ENCODE measurements around the gene ABTB1. TPM values are rescaled to one million over a fixed set of nuclear protein-coding genes. Genes with fewer than 3 reads are reported as not detected.

ABTB1 gene
- 100 to 1,000 TPM in 2 of 3 donors, 10 to 100 TPM in 1; 98.8 to 127 (median 107) TPM for total RNA-seq
- total RNA-seq (2013): 22.7 TPM

DNA sequence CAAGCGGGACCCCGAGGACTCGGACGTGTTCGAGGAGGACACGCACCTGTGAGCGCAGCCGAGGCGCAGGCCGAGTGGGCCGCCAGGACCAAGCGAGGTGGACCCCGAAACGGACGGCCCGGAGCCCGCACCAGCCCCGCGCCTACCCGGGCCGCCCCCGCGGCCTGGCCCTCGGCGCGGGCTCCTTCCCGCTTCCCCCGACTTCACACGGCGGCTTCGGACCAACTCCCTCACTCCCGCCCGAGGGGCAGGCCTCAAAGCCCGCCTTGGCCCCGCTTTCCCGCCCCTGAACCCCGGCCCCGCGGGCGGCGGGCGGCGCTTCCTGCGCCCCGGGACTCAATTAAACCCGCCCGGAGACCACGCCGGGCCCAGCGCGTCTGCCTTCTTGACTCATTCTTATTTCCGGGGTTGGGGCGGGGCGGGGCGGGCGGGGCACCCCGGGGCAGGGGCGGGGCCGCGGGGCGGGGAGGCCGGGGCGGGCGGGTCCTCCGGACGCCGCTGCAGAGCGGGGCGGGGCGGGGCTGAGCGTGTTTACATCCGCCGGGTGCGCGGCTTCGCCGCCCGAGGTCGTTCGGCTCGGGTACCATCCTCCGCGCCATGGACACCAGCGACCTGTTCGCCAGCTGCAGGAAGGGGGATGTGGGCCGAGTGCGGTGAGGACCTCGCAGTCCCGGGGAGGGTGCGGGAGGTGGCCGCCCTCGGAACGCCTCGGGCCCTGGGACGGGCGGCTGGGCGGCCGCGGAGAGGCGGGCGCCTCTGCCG is at the start of gene ABTB1:
TSS of gene ABTB1 (plus strand) at position 524 of the 762 bp plus-strand sequence. CDS start at position 598, 74 bp downstream.
- peak within 1 kb of the TSS; percentile 86 for H3K27ac ChIP-seq (ENCODE audit: low read length)
- WGBS (ENCODE audit: insufficient coverage): under 1% methylated on average over 102 of the region's 102 CpGs
- peaks cover 27% of the 10 kb centered on the region for H3K4me1 ChIP-seq (ENCODE audit: control insufficient read depth, insufficient read depth, low read length)
- Mint-ChIP-seq H3K36me3 (no peaks in the 10 kb centered on the region), H3K9me3 (no peaks in the 10 kb centered on the region), H3K27ac (peak within 1 kb of the TSS; percentile 89 to 96), H3K27me3 (ENCODE audit: low read depth in 2 of 2) (no peaks in the 10 kb centered on the region), H3K4me1 (peaks cover 22 to 38% of the 10 kb centered on the region in 2 donors), H3K4me3 (peak within 1 kb of the TSS; percentile 92)
- peak within 1 kb of the TSS; percentile 74 for H3K4me3 ChIP-seq (ENCODE audit: low read length)
- DNase-seq (peak; percentile 81 to 91), ATAC-seq (peak; percentile 87 to 95 (median 88))
- no peaks in the 10 kb centered on the region for H3K9me3 ChIP-seq (ENCODE audit: control insufficient read depth, insufficient read depth, low read length)
- H3K36me3 ChIP-seq (ENCODE audit: control insufficient read depth, insufficient read depth, low read length): peaks cover 14% of the 10 kb centered on the region
- intact Hi-C loops (cut with micrococcal nuclease): loop anchor here (2.0 kb wide), 1 partner anchor 82 kb away; the partner anchor contains the start of gene TPRA1
- no peak for TF ChIP-seq CTCF (IDR thresholded peaks at IDR 0.05)
- H3K27me3 ChIP-seq (ENCODE audit: control insufficient read depth, insufficient read depth, low read length): no peaks in the 10 kb centered on the region

DNA sequence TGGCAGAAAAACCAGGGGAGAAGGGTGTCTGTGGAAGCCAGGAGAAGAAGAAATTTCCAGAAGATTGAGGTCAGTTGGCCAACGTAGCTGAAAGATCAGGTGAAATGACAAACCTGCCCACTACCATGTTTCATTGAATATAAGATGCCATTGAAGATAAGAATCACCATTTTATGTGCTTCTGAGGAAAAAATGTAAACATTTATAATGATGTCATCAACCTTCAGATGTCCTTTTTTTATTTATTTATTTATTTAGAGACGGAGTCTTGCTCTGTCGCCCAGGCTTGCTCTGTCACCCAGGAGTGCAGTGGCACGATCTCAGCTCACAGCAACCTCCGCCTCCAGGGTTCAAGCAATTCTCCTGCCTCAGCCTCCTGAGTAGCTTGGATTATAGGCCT is 48.7 kb upstream of the ABTB1 start:
- peaks cover 0 to 5% of the 10 kb centered on the region in 2 donors for H3K27me3 Mint-ChIP-seq (ENCODE audit: low read depth in 2 of 2)
- H3K4me1 ChIP-seq (ENCODE audit: control insufficient read depth, insufficient read depth, low read length): peaks cover 12% of the 10 kb centered on the region
- no peak overlapping the region for H3K27ac ChIP-seq (ENCODE audit: low read length)
- intact Hi-C loops (cut with micrococcal nuclease): no loop called here
- no peak overlapping the region for H3K27ac Mint-ChIP-seq
- WGBS (ENCODE audit: insufficient coverage): 84% methylated on average over 4 of the region's 5 CpGs
- no peak for TF ChIP-seq CTCF (IDR thresholded peaks at IDR 0.05)
- no peaks in the 10 kb centered on the region for H3K27me3 ChIP-seq (ENCODE audit: control insufficient read depth, insufficient read depth, low read length)
- peaks cover 18% of the 10 kb centered on the region for H3K36me3 ChIP-seq (ENCODE audit: control insufficient read depth, insufficient read depth, low read length)
- no peaks in the 10 kb centered on the region for H3K9me3 Mint-ChIP-seq
- ATAC-seq (no peak), DNase-seq (no peak)
- no peaks in the 10 kb centered on the region for H3K9me3 ChIP-seq (ENCODE audit: control insufficient read depth, insufficient read depth, low read length)
- H3K4me3 ChIP-seq (ENCODE audit: low read length): no peak overlapping the region
- H3K4me1 Mint-ChIP-seq: peaks cover 31 to 34% of the 10 kb centered on the region in 2 donors
- no peak overlapping the region for H3K4me3 Mint-ChIP-seq
- peaks cover 2% of the 10 kb centered on the region for H3K36me3 Mint-ChIP-seq

GRCh38 chr3:127625821-127626220 is 46.9 kb upstream of the ABTB1 start:
- H3K4me1 Mint-ChIP-seq: peaks cover 46 to 50% of the 10 kb centered on the region in 2 donors
- ATAC-seq (no peak), DNase-seq (no peak)
- H3K27me3 ChIP-seq (ENCODE audit: control insufficient read depth, insufficient read depth, low read length): no peaks in the 10 kb centered on the region
- peaks cover 27% of the 10 kb centered on the region for H3K4me1 ChIP-seq (ENCODE audit: control insufficient read depth, insufficient read depth, low read length)
- 39% methylated on average over 2 of the region's 2 CpGs for WGBS (ENCODE audit: insufficient coverage)
- H3K9me3 Mint-ChIP-seq: no peaks in the 10 kb centered on the region
- H3K27ac Mint-ChIP-seq: peak overlapping the region in 1 of 2 donors; percentile 57
- no peak for TF ChIP-seq CTCF (IDR thresholded peaks at IDR 0.05)
- no peaks in the 10 kb centered on the region for H3K36me3 Mint-ChIP-seq
- peaks cover 10% of the 10 kb centered on the region for H3K36me3 ChIP-seq (ENCODE audit: control insufficient read depth, insufficient read depth, low read length)
- H3K4me3 ChIP-seq (ENCODE audit: low read length): no peak overlapping the region
- peaks cover 6 to 10% of the 10 kb centered on the region in 2 donors for H3K27me3 Mint-ChIP-seq (ENCODE audit: low read depth in 2 of 2)
- H3K27ac ChIP-seq (ENCODE audit: low read length): no peak overlapping the region
- no peak overlapping the region for H3K4me3 Mint-ChIP-seq
- H3K9me3 ChIP-seq (ENCODE audit: control insufficient read depth, insufficient read depth, low read length): no peaks in the 10 kb centered on the region
- intact Hi-C loops (cut with micrococcal nuclease): no loop called here
